ENCODE results near the gene ANKS1A.

ANKS1A gene

GRCh38 chr6:35070111-35070510, 181.1 kb downstream of the ANKS1A start:
- DNase-seq (ENCODE audit: low spot score): no peak

DNA sequence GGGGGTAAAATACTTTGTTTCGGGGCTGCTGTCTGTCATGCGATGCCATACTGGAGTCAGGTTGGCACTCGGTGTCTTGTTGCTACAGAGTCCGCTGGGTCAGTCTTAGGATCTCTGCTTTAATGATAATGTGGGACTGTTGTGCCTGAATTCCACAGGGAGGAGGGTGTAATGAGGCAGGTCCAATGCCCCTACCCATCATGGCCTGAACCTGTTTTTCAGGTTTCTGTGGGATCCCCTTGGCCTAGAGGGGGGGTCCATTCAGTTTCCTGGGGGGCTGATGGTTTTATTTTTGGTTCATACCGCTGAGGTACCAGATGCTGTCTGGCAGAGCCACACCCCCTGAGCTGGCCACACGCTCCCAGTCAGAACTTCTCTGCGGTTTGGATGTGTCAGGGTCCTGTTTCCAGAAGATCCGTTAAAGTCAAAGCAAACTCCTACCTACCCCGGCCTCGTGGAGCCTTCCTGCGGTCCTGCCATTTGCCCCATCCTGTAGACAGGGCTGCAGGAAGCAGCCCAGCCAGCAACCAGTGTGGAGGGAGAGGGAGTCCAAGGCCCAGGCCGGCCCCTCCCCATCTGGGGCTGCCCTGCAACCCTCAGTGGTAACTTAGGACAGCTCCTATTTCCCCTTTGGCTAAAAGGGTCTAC, 182.4 kb downstream of the ANKS1A start:
- DNase-seq (ENCODE audit: low spot score): no peak

- DNase-seq (ENCODE audit: low spot score): no peak
These were observed 183.1 kb downstream of the ANKS1A start for GRCh38 chr6:35072051-35072697.

- no peak for DNase-seq (ENCODE audit: low spot score)
These were observed 183.6 kb downstream of the ANKS1A start for GRCh38 chr6:35072698-35073055.

DNA sequence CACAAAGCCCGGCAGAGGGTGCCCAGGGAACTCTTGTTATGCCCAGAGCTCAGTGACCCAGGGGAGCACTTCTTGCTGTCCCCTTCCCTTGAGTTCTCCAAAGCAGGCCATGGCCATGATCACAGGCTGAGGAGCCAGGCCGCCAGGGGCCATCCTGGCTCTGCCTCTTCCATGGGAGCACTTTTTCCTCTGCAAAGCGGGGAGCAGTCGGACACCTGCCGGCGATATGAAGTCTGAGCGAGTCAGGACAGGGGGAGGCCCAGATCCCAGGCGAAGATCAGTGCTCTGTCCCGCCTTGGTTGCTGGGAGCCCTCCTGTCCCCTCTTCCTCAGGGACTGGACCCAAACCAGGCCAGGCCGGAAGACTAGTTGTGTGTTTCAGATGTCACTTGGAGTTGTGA, 184.2 kb downstream of the ANKS1A start:
- DNase-seq (ENCODE audit: low spot score): no peak

- no peak for DNase-seq (ENCODE audit: low spot score)
These were observed 184.9 kb downstream of the ANKS1A start for GRCh38 chr6:35073766-35074471.

DNA sequence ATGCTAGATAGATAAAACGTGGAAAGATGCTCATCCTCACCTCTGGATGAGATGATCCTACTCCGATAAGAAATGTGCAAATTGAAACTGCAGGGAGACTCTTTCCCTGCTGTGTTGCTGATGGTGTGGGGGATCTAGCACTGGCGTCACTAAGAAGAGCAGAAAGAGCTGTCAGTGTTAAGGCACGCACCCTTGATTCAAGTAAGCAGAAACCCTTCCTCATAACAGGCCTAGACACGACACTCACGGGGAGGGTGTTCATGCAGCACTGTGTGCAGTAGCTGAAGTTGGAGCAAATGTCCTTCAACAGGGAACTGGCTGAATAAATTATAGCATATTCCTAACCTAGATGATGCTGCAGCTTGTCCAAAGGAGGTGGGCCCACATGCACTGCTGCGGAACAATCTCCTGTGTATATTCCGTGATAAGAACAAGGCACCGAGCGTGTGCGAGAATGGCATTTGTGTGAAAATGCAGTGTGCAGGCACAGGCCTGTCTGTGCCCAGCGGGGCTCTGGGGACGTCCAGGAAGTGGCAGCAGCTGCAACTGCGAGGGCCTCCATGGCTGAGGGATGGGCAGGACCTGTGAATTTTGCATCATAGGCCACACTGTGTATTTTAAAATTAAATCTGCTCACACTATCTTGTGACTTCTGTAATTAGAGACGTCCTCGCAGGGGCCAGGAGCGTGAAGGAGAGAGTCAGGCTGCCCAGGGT, 188.1 kb downstream of the ANKS1A start:
- DNase-seq (ENCODE audit: low spot score): no peak

DNA sequence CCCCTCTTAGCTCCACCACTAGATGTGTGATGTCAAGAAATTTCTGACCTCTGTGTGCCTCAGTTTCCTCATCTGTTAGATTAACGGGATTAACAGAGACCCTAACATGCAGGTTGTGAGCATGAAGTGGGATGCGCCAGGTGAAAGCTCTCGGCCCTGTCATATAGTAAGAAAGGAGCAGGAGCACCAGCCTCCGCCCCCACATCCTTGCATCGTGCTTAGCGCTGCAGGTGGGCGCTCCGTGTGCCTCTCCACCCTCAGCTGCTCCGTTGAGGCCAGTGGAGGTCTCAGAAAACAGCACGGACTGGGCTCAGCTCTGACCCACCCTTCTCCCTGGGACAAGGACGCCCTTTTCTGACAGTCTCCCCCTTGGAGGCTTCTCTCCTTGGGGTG, 188.7 kb downstream of the ANKS1A start:
- no peak for DNase-seq (ENCODE audit: low spot score)

GRCh38 chr6:35078226-35078850, 189.3 kb downstream of the ANKS1A start:
- DNase-seq (ENCODE audit: low spot score): no peak

DNA sequence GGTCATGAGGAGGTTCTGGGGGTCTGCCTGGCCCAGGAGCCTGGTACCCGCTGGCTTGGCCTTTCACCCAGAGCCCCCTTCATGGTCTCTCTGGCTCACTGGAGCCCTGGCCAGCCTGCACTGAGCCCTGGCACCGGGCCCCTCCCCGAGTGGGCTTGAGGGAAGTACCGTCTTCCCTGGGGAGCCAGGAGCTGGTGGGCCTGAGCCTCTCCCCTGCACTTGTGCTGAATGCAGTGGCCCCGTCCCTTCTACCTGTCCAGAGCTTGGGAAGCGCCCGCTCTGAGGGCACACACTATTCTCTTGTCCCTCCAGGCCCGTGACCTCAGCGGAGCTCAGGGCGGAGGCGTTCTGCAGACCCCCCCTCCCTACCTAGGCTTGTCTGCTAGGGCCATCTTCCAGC, 189.8 kb downstream of the ANKS1A start:
- DNase-seq (ENCODE audit: low spot score): no peak

GRCh38 chr6:35079311-35080000, 190.4 kb downstream of the ANKS1A start:
- no peak for DNase-seq (ENCODE audit: low spot score)

DNA sequence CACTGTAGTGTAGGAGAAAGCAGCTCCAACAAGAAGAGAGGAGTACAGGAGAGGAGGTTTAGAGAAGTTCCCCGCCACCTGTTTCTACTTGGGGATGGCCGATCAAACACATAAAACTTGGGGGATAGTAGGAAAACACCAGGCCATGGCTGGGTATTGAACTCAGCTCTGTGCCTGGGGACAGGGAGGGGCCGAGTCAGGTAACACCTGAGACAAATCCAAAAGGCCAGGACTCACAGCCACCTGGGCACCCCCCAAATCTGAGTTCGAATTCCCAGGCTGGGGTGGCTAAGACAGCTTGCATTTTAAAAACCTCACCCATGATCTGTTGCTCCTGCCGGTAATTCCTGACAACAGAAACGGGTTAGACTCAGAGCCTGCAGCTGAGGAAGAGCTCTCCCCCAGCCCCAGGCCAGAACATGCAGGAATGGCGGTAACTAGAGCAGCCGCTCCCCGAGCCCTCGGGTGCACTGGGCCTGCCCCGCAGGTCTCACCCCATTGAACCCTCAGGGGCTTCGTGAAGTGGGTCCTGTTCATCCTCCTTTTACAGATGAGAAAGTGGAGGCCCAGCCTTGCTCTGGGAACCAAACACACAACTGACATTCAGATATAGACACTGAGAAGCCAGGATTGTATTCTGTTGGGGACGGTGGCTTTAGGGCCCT, 191.1 kb downstream of the ANKS1A start:
- DNase-seq (ENCODE audit: low spot score): no peak

DNA sequence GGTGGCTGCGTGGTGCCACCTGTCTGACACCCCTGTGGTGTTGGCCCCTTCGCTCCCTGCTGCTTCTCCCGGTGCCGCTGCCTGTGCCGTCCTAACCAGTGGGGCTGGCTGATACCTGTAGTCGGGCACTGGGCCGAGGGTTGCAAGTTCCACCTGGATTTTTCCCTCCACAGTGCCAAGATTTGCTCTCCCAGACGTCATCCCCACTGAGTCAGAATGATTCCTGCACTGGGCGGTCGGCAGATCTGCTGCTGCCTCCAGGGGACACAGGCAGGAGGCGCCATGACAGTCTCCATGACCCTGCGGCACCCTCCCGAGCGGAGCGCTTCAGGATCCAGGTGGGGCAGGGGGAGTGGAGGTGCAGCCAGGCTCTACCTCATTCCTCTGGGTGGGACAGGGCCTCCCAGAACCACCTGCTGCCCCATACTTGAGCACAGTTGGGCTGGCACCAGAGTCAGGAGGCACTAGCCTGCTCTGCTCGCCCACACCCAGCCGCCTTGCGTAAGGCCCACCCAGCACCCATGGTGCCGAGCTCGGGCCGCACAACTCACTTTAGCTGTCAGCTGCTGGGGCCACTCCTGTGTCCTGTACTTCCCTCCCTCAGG, 191.9 kb downstream of the ANKS1A start:
- no peak for DNase-seq (ENCODE audit: low spot score)

DNA sequence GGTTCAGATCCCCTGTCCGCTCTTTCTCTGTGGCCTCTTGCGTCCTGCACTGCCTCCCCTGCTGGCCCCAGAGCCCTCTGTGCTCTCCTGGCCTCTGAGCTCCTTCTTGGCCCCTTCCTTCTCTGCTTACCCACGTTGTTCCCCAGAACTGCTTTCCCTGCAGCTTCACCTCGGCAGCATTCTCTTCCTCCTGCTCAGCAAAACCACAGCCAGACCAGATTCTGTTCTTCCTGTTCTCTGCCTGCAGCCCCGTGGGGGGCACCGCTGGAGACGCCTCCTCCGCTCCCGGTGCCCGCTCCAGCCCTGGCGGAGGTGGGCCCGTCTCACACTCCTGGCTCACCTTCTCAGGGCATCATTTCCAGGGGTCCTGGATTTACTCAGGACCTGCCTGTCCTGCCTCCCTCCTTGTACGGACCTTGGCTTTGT, 192.4 kb downstream of the ANKS1A start:
- DNase-seq (ENCODE audit: low spot score): no peak

DNA sequence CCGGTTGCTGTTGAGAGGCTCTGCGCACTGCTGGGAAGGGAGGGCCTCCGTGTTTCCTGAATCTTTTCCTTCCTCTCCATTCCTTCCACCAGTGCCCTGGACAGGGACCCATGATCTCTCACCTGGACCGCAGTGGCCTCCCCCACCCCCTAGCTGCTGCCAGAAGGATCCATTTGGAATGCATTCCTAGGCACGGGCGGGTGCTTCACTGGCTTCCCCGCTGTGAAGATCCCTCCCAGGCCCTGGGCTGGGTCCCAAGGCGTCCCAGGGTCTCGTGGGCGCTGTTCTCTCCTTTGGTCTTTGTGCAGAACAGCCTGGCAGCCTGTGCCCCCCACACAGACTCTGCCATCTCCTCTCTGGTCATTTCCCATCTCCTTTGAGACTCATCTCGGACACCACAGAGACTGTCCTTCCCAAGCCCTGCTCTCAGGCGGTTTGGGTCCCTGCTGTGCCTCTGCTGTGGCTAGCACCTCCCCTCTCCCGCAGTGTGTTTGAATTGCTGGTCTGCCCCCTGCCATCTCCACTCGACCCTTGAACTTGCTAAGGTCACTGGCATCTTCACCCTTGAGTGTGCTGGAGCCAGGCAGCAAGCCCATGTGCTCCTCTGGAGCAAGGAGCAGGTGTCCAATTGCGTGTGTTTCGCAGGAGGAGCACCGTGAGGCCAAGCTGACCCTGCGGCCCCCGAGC, 193.1 kb downstream of the ANKS1A start:
- DNase-seq (ENCODE audit: low spot score): no peak

GRCh38 chr6:35082733-35083403, 193.8 kb downstream of the ANKS1A start:
- no peak for DNase-seq (ENCODE audit: low spot score)

- no peak for DNase-seq (ENCODE audit: low spot score)
These were observed 194.5 kb downstream of the ANKS1A start for GRCh38 chr6:35083507-35083906.

- no peak for DNase-seq (ENCODE audit: low spot score)
These were observed 195.0 kb downstream of the ANKS1A start for GRCh38 chr6:35084041-35084491.

DNA sequence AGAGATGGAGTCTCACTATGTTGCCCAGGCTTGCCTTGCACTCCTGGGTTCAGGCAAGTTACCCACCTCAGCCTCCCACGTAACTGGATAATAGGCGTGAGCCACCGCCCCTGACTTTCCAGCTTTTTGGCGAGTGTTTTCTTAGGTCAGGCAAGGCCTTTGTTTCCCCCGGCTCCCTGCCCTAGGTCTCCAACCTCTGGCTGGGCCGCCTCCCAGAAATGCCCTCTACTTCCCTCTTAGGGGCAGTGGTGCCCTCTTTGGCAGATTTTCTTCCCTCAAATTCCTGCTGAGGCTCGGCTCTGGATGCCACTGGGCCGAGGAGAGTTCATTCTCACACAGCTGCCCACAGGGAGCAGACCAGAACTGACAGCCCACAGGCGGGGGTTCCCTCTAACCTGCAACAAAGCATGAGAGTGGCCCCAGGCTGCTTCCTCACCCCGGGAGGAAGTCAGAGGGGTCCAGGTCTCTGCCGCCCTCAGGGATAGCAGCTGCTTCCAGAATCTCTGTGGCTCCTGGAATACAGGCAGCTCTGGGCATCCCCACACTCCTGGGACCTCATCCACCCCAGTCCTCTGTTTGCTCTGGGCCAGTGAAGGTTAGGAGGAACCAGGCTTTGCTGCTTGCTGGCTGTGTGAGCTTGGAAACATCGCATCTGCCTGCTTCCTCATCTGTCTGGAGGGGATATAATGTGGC, 195.6 kb downstream of the ANKS1A start:
- no peak for DNase-seq (ENCODE audit: low spot score)

All from D341Med (cell line).